ENCODE measurements around the gene RTN4IP1.

RTN4IP1 gene

DNA sequence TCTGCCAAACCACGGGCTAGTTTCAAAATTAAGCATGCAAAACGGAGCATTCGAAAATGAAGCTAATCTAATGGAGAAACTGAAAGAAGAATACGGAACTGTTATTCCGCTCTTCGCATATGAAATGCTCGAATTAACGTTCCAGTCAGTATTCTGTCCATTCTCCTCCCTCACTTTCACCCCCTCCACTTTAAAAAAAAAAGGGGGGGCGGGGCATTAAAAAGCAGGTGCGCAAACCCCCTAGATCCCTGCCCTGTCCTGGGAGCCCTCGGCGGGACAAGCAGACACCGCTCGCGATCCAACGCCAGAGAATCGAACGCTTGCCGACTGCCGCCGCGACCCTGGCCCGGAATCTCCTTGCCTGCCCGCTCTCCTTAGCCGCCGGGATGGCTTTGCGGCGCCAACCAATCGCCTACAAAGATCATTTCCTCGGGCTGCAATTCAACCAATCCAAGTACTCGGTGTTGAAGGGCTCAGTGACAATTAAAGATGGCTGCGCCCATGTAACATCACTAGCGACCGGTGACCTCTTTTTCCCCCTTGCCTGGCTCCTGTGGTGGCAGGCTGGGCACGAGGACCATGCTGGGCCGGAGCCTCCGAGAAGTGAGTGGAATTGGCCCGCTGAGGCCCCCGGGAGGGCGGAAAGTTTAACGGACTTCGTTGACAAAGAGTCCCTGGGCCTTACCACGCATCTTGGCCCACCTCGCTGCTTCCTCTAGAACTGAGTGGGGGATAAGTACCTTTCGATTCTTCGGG, at the start of gene RTN4IP1, which contains the start of gene QRSL1:
TSS of gene RTN4IP1 (minus strand) at position 396 of the 756 bp plus-strand sequence. CDS start 477 bp downstream, outside the sequence.
TSS of gene QRSL1 (plus strand) at position 476 of the 756 bp plus-strand sequence. CDS start at position 580, 104 bp downstream.
- TF ChIP-seq CTCF (IDR thresholded peaks at IDR 0.05; ENCODE audit: insufficient read depth, low read depth, low read length, missing control alignments), result no peak
- peak within 1 kb of the TSS; percentile 84 for H3K4me3 ChIP-seq (ENCODE audit: low read depth, low read length)
- DNase-seq (ENCODE audit: low read depth), result peak; percentile 96

- TF ChIP-seq CTCF (IDR thresholded peaks at IDR 0.05; ENCODE audit: insufficient read depth, low read depth, low read length, missing control alignments), result no peak
- no peak for DNase-seq (ENCODE audit: low read depth)
- no peak overlapping the region for H3K4me3 ChIP-seq (ENCODE audit: low read depth, low read length)
These were observed 48.0 kb upstream of the RTN4IP1 start for GRCh38 chr6:106677282-106677681.

GRCh38 chr6:106674541-106675229, 45.4 kb upstream of the RTN4IP1 start:
- TF ChIP-seq CTCF (IDR thresholded peaks at IDR 0.05; ENCODE audit: insufficient read depth, low read depth, low read length, missing control alignments), result no peak
- H3K4me3 ChIP-seq (ENCODE audit: low read depth, low read length), result no peak overlapping the region
- DNase-seq (ENCODE audit: low read depth), result no peak

- DNase-seq (ENCODE audit: low read depth), result no peak
These were observed 42.4 kb upstream of the RTN4IP1 start for GRCh38 chr6:106671651-106672050.

GRCh38 chr6:106670236-106670635, 40.9 kb upstream of the RTN4IP1 start:
- no peak for TF ChIP-seq CTCF (IDR thresholded peaks at IDR 0.05; ENCODE audit: insufficient read depth, low read depth, low read length, missing control alignments)
- H3K4me3 ChIP-seq (ENCODE audit: low read depth, low read length), result no peak overlapping the region
- DNase-seq (ENCODE audit: low read depth), result no peak

More at GRCh38 chr6:106671651-106672050, 42.4 kb upstream of the RTN4IP1 start:
- H3K4me3 ChIP-seq (ENCODE audit: low read depth, low read length), result no peak overlapping the region
- TF ChIP-seq CTCF (IDR thresholded peaks at IDR 0.05; ENCODE audit: insufficient read depth, low read depth, low read length, missing control alignments), result no peak

GRCh38 chr6:106667022-106667402, 37.7 kb upstream of the RTN4IP1 start:
- no peak overlapping the region for H3K4me3 ChIP-seq (ENCODE audit: low read depth, low read length)
- TF ChIP-seq CTCF (IDR thresholded peaks at IDR 0.05; ENCODE audit: insufficient read depth, low read depth, low read length, missing control alignments), result no peak
- no peak for DNase-seq (ENCODE audit: low read depth)
